ENCODE measurements around the gene SSPN.

Gene SSPN

GRCh38 chr12:26195250-26195640, at the start of gene SSPN:
TSS of gene SSPN (plus strand) at chr12:26195573. CDS start at chr12:26195673, 100 bp downstream.
- no peak for DNase-seq

GRCh38 chr12:26148291-26148690, 47.1 kb upstream of the SSPN start:
- DNase-seq = no peak

- DNase-seq = no peak
Observed at GRCh38 chr12:26149968-26150500, 45.3 kb upstream of the SSPN start.

GRCh38 chr12:26150736-26151450, 44.5 kb upstream of the SSPN start:
- no peak for DNase-seq

GRCh38 chr12:26152507-26153102, 42.8 kb upstream of the SSPN start:
- no peak for DNase-seq

GRCh38 chr12:26153421-26154154, 41.8 kb upstream of the SSPN start:
- no peak for DNase-seq

- DNase-seq = no peak
Observed at GRCh38 chr12:26156201-26156871, 39.0 kb upstream of the SSPN start.

- DNase-seq = no peak
Observed at GRCh38 chr12:26157001-26157400, 38.4 kb upstream of the SSPN start.

GRCh38 chr12:26158078-26158764, 37.2 kb upstream of the SSPN start:
- DNase-seq = no peak

- no peak for DNase-seq
Observed at GRCh38 chr12:26162174-26162573, 33.2 kb upstream of the SSPN start.

GRCh38 chr12:26162905-26163304, 32.5 kb upstream of the SSPN start:
- no peak for DNase-seq

GRCh38 chr12:26164118-26164517, 31.3 kb upstream of the SSPN start:
- no peak for DNase-seq

GRCh38 chr12:26172013-26172412, 23.4 kb upstream of the SSPN start:
- DNase-seq = no peak

GRCh38 chr12:26172539-26172938, 22.8 kb upstream of the SSPN start:
- no peak for DNase-seq

- DNase-seq = no peak
Observed at GRCh38 chr12:26172946-26173552, 22.3 kb upstream of the SSPN start.

- DNase-seq = no peak
Observed at GRCh38 chr12:26176725-26177124, 18.6 kb upstream of the SSPN start.

- no peak for DNase-seq
Observed at GRCh38 chr12:26177283-26177682, 18.1 kb upstream of the SSPN start.

GRCh38 chr12:26179826-26180225, 15.5 kb upstream of the SSPN start:
- DNase-seq = no peak

GRCh38 chr12:26182377-26182776, 13.0 kb upstream of the SSPN start:
- no peak for DNase-seq

- no peak for DNase-seq
Observed at GRCh38 chr12:26185532-26186320, 9.6 kb upstream of the SSPN start.

All from stimulated activated CD4-positive, alpha-beta T cell treated with anti-CD3 and anti-CD28 coated beads, Interleukin-12 subunit alpha, Interleukin-12 subunit beta, amount 100 ng/mL, for 4 hours (primary cell).